ENCODE measurements around the gene CACUL1.
A peak's percentile ranks its signal among the peaks of the same experiment; 100 is the strongest.
"Not testable (repeated sequence)": the region's sequence is repeated elsewhere in the genome, so short reads cannot be mapped to it uniquely, and the experiment has no call there.

Gene CACUL1

GRCh38 chr10:118754556-118755423 lies at the start of gene CACUL1:
TSS of gene CACUL1 (minus strand) at chr10:118754970. CDS start at chr10:118754762, 208 bp downstream.
- peak; percentile 87 to 95 for DNase-seq

- DNase-seq = no peak
Measured at GRCh38 chr10:118804262-118804773, 49.5 kb upstream of the CACUL1 start.

GRCh38 chr10:118802126-118802793 lies 47.5 kb upstream of the CACUL1 start:
- no peak for DNase-seq

GRCh38 chr10:118800920-118801319 lies 46.1 kb upstream of the CACUL1 start:
- DNase-seq = peak in 1 of 2 experiments; percentile 4

GRCh38 chr10:118799777-118800176 lies 45.0 kb upstream of the CACUL1 start:
- no peak for DNase-seq

- no peak for DNase-seq
Measured at GRCh38 chr10:118798231-118798662, 43.5 kb upstream of the CACUL1 start.

- DNase-seq = not testable (repeated sequence)
Measured at GRCh38 chr10:118794971-118795370, 40.2 kb upstream of the CACUL1 start.

GRCh38 chr10:118793545-118793944 lies 38.8 kb upstream of the CACUL1 start:
- DNase-seq = no peak

GRCh38 chr10:118792526-118792925 lies 37.8 kb upstream of the CACUL1 start:
- DNase-seq = no peak

GRCh38 chr10:118790058-118790457 lies 35.3 kb upstream of the CACUL1 start:
- no peak for DNase-seq

- no peak for DNase-seq
Measured at GRCh38 chr10:118785551-118785950, 30.8 kb upstream of the CACUL1 start.

- no peak for DNase-seq
Measured at GRCh38 chr10:118783776-118784545, 29.2 kb upstream of the CACUL1 start.

- not testable (repeated sequence) for DNase-seq
Measured at GRCh38 chr10:118782916-118783465, 28.2 kb upstream of the CACUL1 start.

- no peak for DNase-seq
Measured at GRCh38 chr10:118781541-118781940, 26.8 kb upstream of the CACUL1 start.

- no peak for DNase-seq
Measured at GRCh38 chr10:118778727-118779126, 24.0 kb upstream of the CACUL1 start.

GRCh38 chr10:118776960-118777359 lies 22.2 kb upstream of the CACUL1 start:
- no peak for DNase-seq

GRCh38 chr10:118776033-118776432 lies 21.3 kb upstream of the CACUL1 start:
- no peak for DNase-seq

GRCh38 chr10:118775478-118775877 lies 20.7 kb upstream of the CACUL1 start:
- DNase-seq = peak in 1 of 2 experiments; percentile 2

- no peak for DNase-seq
Measured at GRCh38 chr10:118773041-118773440, 18.3 kb upstream of the CACUL1 start.

GRCh38 chr10:118771976-118772375 lies 17.2 kb upstream of the CACUL1 start:
- DNase-seq = no peak

- no peak for DNase-seq
Measured at GRCh38 chr10:118769898-118770600, 15.3 kb upstream of the CACUL1 start.
